Measurements from ENCODE around the gene NR4A3. TPM values are rescaled to one million over a fixed set of nuclear protein-coding genes. Genes with fewer than 3 reads are reported as not detected.

NR4A3 gene
- total and polyA plus RNA-seq, 2 of the 13 experiments (the other 11 are each of a cell fraction or from before 2014, with no cell fraction given) = 0.02 to 0.09 TPM

- TF ChIP-seq, protein P1, sequence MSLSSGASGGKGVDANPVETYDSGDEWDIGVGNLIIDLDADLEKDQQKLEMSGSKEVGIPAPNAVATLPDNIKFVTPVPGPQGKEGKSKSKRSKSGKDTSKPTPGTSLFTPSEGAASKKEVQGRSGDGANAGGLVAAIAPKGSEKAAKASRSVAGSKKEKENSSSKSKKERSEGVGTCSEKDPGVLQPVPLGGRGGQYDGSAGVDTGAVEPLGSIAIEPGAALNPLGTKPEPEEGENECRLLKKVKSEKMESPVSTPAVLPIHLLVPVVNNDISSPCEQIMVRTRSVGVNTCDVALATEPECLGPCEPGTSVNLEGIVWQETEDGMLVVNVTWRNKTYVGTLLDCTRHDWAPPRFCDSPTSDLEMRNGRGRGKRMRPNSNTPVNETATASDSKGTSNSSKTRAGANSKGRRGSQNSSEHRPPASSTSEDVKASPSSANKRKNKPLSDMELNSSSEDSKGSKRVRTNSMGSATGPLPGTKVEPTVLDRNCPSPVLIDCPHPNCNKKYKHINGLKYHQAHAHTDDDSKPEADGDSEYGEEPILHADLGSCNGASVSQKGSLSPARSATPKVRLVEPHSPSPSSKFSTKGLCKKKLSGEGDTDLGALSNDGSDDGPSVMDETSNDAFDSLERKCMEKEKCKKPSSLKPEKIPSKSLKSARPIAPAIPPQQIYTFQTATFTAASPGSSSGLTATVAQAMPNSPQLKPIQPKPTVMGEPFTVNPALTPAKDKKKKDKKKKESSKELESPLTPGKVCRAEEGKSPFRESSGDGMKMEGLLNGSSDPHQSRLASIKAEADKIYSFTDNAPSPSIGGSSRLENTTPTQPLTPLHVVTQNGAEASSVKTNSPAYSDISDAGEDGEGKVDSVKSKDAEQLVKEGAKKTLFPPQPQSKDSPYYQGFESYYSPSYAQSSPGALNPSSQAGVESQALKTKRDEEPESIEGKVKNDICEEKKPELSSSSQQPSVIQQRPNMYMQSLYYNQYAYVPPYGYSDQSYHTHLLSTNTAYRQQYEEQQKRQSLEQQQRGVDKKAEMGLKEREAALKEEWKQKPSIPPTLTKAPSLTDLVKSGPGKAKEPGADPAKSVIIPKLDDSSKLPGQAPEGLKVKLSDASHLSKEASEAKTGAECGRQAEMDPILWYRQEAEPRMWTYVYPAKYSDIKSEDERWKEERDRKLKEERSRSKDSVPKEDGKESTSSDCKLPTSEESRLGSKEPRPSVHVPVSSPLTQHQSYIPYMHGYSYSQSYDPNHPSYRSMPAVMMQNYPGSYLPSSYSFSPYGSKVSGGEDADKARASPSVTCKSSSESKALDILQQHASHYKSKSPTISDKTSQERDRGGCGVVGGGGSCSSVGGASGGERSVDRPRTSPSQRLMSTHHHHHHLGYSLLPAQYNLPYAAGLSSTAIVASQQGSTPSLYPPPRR (CRISPR knock-in tag; IDR thresholded peaks at IDR 0.05; ENCODE audit: borderline replicate concordance) = no peak
- TF ChIP-seq GABPB1 (CRISPR knock-in tag; IDR thresholded peaks at IDR 0.05) = no peak
- TF ChIP-seq ZIK1 (CRISPR knock-in tag; IDR thresholded peaks at IDR 0.05; ENCODE audit: borderline replicate concordance, low read depth) = no peak
- TF ChIP-seq PAXIP1 (CRISPR knock-in tag; conservative IDR thresholded peaks at IDR 0.05) = no peak
- no peak for TF ChIP-seq TOE1 (CRISPR knock-in tag; IDR thresholded peaks at IDR 0.05)
- no peak for TF ChIP-seq BHLHE40 (IDR thresholded peaks at IDR 0.05; ENCODE audit: low read length)
- TF ChIP-seq, protein P2, sequence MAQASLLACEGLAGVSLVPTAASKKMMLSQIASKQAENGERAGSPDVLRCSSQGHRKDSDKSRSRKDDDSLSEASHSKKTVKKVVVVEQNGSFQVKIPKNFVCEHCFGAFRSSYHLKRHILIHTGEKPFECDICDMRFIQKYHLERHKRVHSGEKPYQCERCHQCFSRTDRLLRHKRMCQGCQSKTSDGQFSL (CRISPR knock-in tag; IDR thresholded peaks at IDR 0.05) = no peak
- TF ChIP-seq HMG20A (CRISPR knock-in tag; IDR thresholded peaks at IDR 0.05; ENCODE audit: borderline replicate concordance) = no peak
- no peak for TF ChIP-seq SSRP1 (CRISPR knock-in tag; IDR thresholded peaks at IDR 0.05)
- TF ChIP-seq, protein P3, sequence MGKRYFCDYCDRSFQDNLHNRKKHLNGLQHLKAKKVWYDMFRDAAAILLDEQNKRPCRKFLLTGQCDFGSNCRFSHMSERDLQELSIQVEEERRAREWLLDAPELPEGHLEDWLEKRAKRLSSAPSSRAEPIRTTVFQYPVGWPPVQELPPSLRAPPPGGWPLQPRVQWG (CRISPR knock-in tag; IDR thresholded peaks at IDR 0.05; ENCODE audit: borderline replicate concordance, low read depth) = no peak
- TF ChIP-seq KDM2A (CRISPR knock-in tag; IDR thresholded peaks at IDR 0.05; ENCODE audit: borderline replicate concordance, low read depth) = no peak
- no peak for TF ChIP-seq PAX8 (CRISPR knock-in tag; IDR thresholded peaks at IDR 0.05; ENCODE audit: borderline replicate concordance)
- no peak for TF ChIP-seq MAF1 (CRISPR knock-in tag; IDR thresholded peaks at IDR 0.05; ENCODE audit: borderline replicate concordance)
Measured at GRCh38 chr9:99851500-99851822, 29.8 kb downstream of the NR4A3 start (continued).

All from HepG2 (cell line).